Left lung (tissue), 10 donors: ENCODE data around the gene IQCM. TPM values are rescaled to one million over a fixed set of nuclear protein-coding genes. Genes with fewer than 3 reads are reported as not detected.
"Not testable (repeated sequence)": the region's sequence is repeated elsewhere in the genome, so short reads cannot be mapped to it uniquely, and the experiment has no call there.

Source experiments
- ATAC-seq: fragments of 200-7000 bp; cut with Tn5 transposase; one replicate; pipeline ENCODE4 v1.9.1; 2020; ENCODE audit warnings: moderate library complexity
- DNase-seq, 4 donors: peaks; one replicate each; pipeline ENCODE4 v3.0.0-alpha.2; 2013 to 2020
- H3K27ac ChIP-seq, 2 donors: fragments of 200-600 bp; sonication (generic) in 1 of 2; one replicate each; pipeline versions ENCODE4 v1.5.0 to v1.8.0; 2020 to 2021
- H3K27me3 ChIP-seq, 2 donors: fragments of 200-600 bp; sonication (generic) in 1 of 2; one replicate each; pipeline versions ENCODE4 v1.5.0 to v1.8.0; 2020 to 2021
- H3K36me3 ChIP-seq, 2 donors: fragments of 200-600 bp; sonication (generic) in 1 of 2; one replicate each; pipeline versions ENCODE4 v1.5.0 to v1.8.0; 2020 to 2021
- H3K4me1 ChIP-seq, 2 donors: fragments of 200-600 bp; one replicate each; pipeline ENCODE4 v1.8.0; 2021
- H3K4me3 ChIP-seq, 2 donors: fragments of 200-600 bp; sonication (generic) in 1 of 2; one replicate each; pipeline versions ENCODE4 v1.5.0 to v1.8.0; 2020 to 2021; ENCODE audit warnings: mild to moderate bottlenecking in 1 of 2
- H3K9me3 ChIP-seq, 2 donors: fragments of 200-600 bp; sonication (generic) in 1 of 2; one replicate each; pipeline versions ENCODE4 v1.5.0 to v1.8.0; 2020 to 2021
- CTCF ChIP-seq, 2 donors: fragments of 200-600 bp; sonication (generic) in 1 of 2; IDR thresholded peaks; one replicate each; pipeline versions ENCODE4 v1.5.0 to v1.8.0; 2021; ENCODE audit warnings: antibody characterized with exemption in 2 of 2
- intact Hi-C, 2 donors: fragments of 100-400 bp; cut with DNase I; formaldehyde crosslinking; loops; one replicate each; pipeline versions ENCODE4 v1.11.2 to v1.14.2; 2022
- polyA plus RNA-seq, 6 donors: library from polyadenylated mRNA; unstranded; fragments of 120-200 nt; gene quantifications; one replicate each; pipeline ENCODE4 v1.2.1, GENCODE V29; 2013; ENCODE audit not compliant: insufficient read length in 6 of 6
- total RNA-seq, 2 donors: library from RNA; stranded (reverse); fragmentation: NEBNext Ultra II Directional; extraction: Animal tissue kit (Norgen Biotek cat#: 25700); gene quantifications; one replicate each; pipeline ENCODE4 v1.2.1, GENCODE V29; 2021
- donor health status: DM: no; HTN: yes; CAD: no.
- donor health status: DM: no; HTN: no; CAD: no.

Gene IQCM
- total and polyA plus RNA-seq, 8 donors = not detected

- no peak overlapping the region for H3K27ac ChIP-seq
- intact Hi-C loops = no loop called here
Measured at GRCh38 chr4:149518471-149518870, 297.2 kb downstream of the IQCM start.

GRCh38 chr4:149513081-149513480, 302.6 kb downstream of the IQCM start:
- H3K4me3 ChIP-seq = no peak overlapping the region
- no peak for DNase-seq
- intact Hi-C loops = no loop called here
- H3K9me3 ChIP-seq = peaks cover 0 to 4% of the 10 kb centered on the region in 2 donors
- H3K27ac ChIP-seq = no peak overlapping the region
- ATAC-seq = no peak
- H3K4me1 ChIP-seq = no peaks in the 10 kb centered on the region
- no peaks in the 10 kb centered on the region for H3K36me3 ChIP-seq
- H3K27me3 ChIP-seq = no peaks in the 10 kb centered on the region
- no peak for TF ChIP-seq CTCF (IDR thresholded peaks at IDR 0.05)

More at GRCh38 chr4:149518471-149518870, 297.2 kb downstream of the IQCM start:
- H3K4me3 ChIP-seq = no peak overlapping the region
- no peak for TF ChIP-seq CTCF (IDR thresholded peaks at IDR 0.05)
- no peaks in the 10 kb centered on the region for H3K36me3 ChIP-seq
- DNase-seq (no peak), ATAC-seq (no peak)
- no peaks in the 10 kb centered on the region for H3K4me1 ChIP-seq
- H3K27me3 ChIP-seq = no peaks in the 10 kb centered on the region
- peaks cover 0 to 4% of the 10 kb centered on the region in 2 donors for H3K9me3 ChIP-seq

GRCh38 chr4:149512501-149512900, 303.1 kb downstream of the IQCM start:
- no peak overlapping the region for H3K4me3 ChIP-seq
- no peaks in the 10 kb centered on the region for H3K36me3 ChIP-seq
- no peaks in the 10 kb centered on the region for H3K27me3 ChIP-seq
- no peak overlapping the region for H3K27ac ChIP-seq
- DNase-seq (no peak), ATAC-seq (no peak)
- intact Hi-C loops = no loop called here
- H3K9me3 ChIP-seq = peaks cover 0 to 2% of the 10 kb centered on the region in 2 donors
- TF ChIP-seq CTCF (IDR thresholded peaks at IDR 0.05) = no peak
- no peaks in the 10 kb centered on the region for H3K4me1 ChIP-seq

GRCh38 chr4:149511558-149512298, 303.9 kb downstream of the IQCM start:
- TF ChIP-seq CTCF (IDR thresholded peaks at IDR 0.05) = no peak
- DNase-seq = no peak

DNA sequence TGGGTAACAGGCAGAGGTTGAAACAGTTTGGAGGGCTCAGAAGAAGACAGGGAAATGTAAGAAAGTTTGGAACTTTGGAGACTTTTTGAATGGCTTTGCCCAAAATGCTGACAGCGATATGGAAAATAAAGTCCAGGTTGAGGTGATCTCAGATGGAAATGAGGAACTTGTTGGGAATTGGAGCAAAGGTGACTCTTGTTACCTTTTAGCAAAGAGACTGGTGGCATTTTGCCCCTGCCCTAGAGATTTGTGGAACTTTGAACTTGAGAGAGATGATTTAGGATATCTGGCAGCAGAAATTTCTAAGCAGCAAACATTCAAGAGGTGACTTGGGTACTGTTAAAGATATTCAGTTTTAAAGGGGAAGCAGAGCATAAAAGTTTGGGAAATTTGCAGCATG, 308.3 kb downstream of the IQCM start:
- DNase-seq, H3K4me1 ChIP-seq, H3K9me3 ChIP-seq, H3K36me3 ChIP-seq, ATAC-seq, H3K4me3 ChIP-seq, intact Hi-C loops, H3K27ac ChIP-seq, H3K27me3 ChIP-seq: not testable (repeated sequence)

More at GRCh38 chr4:149511558-149512298, 303.9 kb downstream of the IQCM start:
- Histone ChIP-seq H3K4me3 (no peak overlapping the region), H3K4me1 (no peaks in the 10 kb centered on the region), H3K9me3 (no peaks in the 10 kb centered on the region), H3K36me3 (no peaks in the 10 kb centered on the region), H3K27me3 (no peaks in the 10 kb centered on the region), H3K27ac (no peak overlapping the region)
- ATAC-seq = no peak
- intact Hi-C loops = no loop called here

DNA sequence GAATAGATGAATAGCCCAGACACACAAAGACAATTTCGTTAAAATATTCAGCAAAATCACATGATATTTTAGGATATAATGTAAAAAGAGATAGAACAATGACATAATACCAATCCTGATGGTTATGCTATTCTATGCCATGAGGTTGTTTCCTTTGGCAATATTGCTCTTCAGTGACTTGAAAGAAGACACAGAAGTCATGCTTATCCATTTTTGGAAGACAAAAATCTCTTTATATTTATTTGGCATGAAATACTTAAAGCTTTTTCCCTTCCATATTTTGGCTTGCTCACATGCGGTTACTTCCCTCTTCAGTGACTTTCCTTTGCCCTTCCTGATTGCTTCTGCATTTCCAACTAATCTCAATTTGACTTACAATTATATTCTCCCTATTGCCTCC, 314.8 kb downstream of the IQCM start:
- no peak for ATAC-seq

More for the DNA sequence above, 314.8 kb downstream of the IQCM start:
- intact Hi-C loops = no loop called here
- Histone ChIP-seq H3K36me3 (no peaks in the 10 kb centered on the region), H3K27me3 (no peaks in the 10 kb centered on the region), H3K4me1 (no peaks in the 10 kb centered on the region), H3K27ac (no peak overlapping the region), H3K9me3 (no peaks in the 10 kb centered on the region), H3K4me3 (no peak overlapping the region)
- TF ChIP-seq CTCF (IDR thresholded peaks at IDR 0.05) = no peak
- DNase-seq = no peak
